ENCODE measurements around the gene KCNK10. TPM values are rescaled to one million over a fixed set of nuclear protein-coding genes. Genes with fewer than 3 reads are reported as not detected.

The KCNK10 gene
- total RNA-seq, 3 donors from 2014 or later, result not detected

GRCh38 chr14:88326352-88327103 lies 3.5 kb upstream of the KCNK10 start:
- H3K27me3 Mint-ChIP-seq (ENCODE audit: low read depth), result peaks cover 50% of the 10 kb centered on the region
- DNase-seq (no peak), ATAC-seq (no peak)
- H3K36me3 Mint-ChIP-seq (ENCODE audit: insufficient read depth), result no peaks in the 10 kb centered on the region
- peaks cover 3% of the 10 kb centered on the region for H3K4me1 Mint-ChIP-seq (ENCODE audit: low read depth)
- no peaks in the 10 kb centered on the region for H3K9me3 Mint-ChIP-seq
- H3K4me3 Mint-ChIP-seq, result no peak overlapping the region

- H3K4me1 Mint-ChIP-seq (ENCODE audit: low read depth), result peaks cover 3% of the 10 kb centered on the region
- ATAC-seq, result no peak
- H3K9me3 Mint-ChIP-seq, result no peaks in the 10 kb centered on the region
- DNase-seq, result no peak
- peaks cover 45% of the 10 kb centered on the region for H3K27me3 Mint-ChIP-seq (ENCODE audit: low read depth)
- H3K4me3 Mint-ChIP-seq, result no peak overlapping the region
- no peaks in the 10 kb centered on the region for H3K36me3 Mint-ChIP-seq (ENCODE audit: insufficient read depth)
These were observed 2.8 kb upstream of the KCNK10 start for GRCh38 chr14:88325883-88326282.

GRCh38 chr14:88324930-88325329 lies 1.9 kb upstream of the KCNK10 start:
- H3K4me3 Mint-ChIP-seq, result no peak overlapping the region
- peaks cover 43% of the 10 kb centered on the region for H3K27me3 Mint-ChIP-seq (ENCODE audit: low read depth)
- DNase-seq (no peak), ATAC-seq (no peak)
- no peaks in the 10 kb centered on the region for H3K36me3 Mint-ChIP-seq (ENCODE audit: insufficient read depth)
- H3K9me3 Mint-ChIP-seq, result no peaks in the 10 kb centered on the region
- H3K4me1 Mint-ChIP-seq (ENCODE audit: low read depth), result peaks cover 3% of the 10 kb centered on the region

GRCh38 chr14:88324491-88324890 lies 1.4 kb upstream of the KCNK10 start:
- Mint-ChIP-seq H3K36me3 (ENCODE audit: insufficient read depth) (no peaks in the 10 kb centered on the region), H3K4me3 (no peak overlapping the region), H3K9me3 (no peaks in the 10 kb centered on the region), H3K27me3 (ENCODE audit: low read depth) (peaks cover 43% of the 10 kb centered on the region), H3K4me1 (ENCODE audit: low read depth) (peaks cover 3% of the 10 kb centered on the region)
- no peak for DNase-seq
- no peak for ATAC-seq

GRCh38 chr14:88323523-88324199 lies 592 bp upstream of the KCNK10 start:
- no peak overlapping the region for H3K4me3 Mint-ChIP-seq
- H3K9me3 Mint-ChIP-seq, result no peaks in the 10 kb centered on the region
- H3K27me3 Mint-ChIP-seq (ENCODE audit: low read depth), result peaks cover 43% of the 10 kb centered on the region

GRCh38 chr14:88322504-88323085 lies 474 bp downstream of the KCNK10 start:
- DNase-seq, result no peak
- ATAC-seq, result no peak
- peaks cover 42% of the 10 kb centered on the region for H3K27me3 Mint-ChIP-seq (ENCODE audit: low read depth)
- no peaks in the 10 kb centered on the region for H3K9me3 Mint-ChIP-seq
- H3K4me3 Mint-ChIP-seq, result peak overlapping the region; percentile 41
- peaks cover 3% of the 10 kb centered on the region for H3K4me1 Mint-ChIP-seq (ENCODE audit: low read depth)
- no peaks in the 10 kb centered on the region for H3K36me3 Mint-ChIP-seq (ENCODE audit: insufficient read depth)

More at GRCh38 chr14:88323523-88324199, 592 bp upstream of the KCNK10 start:
- ATAC-seq, result peak; percentile 25 to 59
- no peaks in the 10 kb centered on the region for H3K36me3 Mint-ChIP-seq (ENCODE audit: insufficient read depth)
- peaks cover 3% of the 10 kb centered on the region for H3K4me1 Mint-ChIP-seq (ENCODE audit: low read depth)
- no peak for DNase-seq

GRCh38 chr14:88321692-88322503 lies 1.2 kb downstream of the KCNK10 start:
- Mint-ChIP-seq H3K4me3 (no peak overlapping the region), H3K27me3 (ENCODE audit: low read depth) (peaks cover 36% of the 10 kb centered on the region), H3K4me1 (ENCODE audit: low read depth) (peaks cover 3% of the 10 kb centered on the region), H3K9me3 (no peaks in the 10 kb centered on the region), H3K36me3 (ENCODE audit: insufficient read depth) (no peaks in the 10 kb centered on the region)
- no peak for DNase-seq
- ATAC-seq, result no peak

- no peaks in the 10 kb centered on the region for H3K36me3 Mint-ChIP-seq (ENCODE audit: insufficient read depth)
- peaks cover 12% of the 10 kb centered on the region for H3K27me3 Mint-ChIP-seq (ENCODE audit: low read depth)
- no peak for DNase-seq
- H3K4me1 Mint-ChIP-seq (ENCODE audit: low read depth), result no peaks in the 10 kb centered on the region
- no peaks in the 10 kb centered on the region for H3K9me3 Mint-ChIP-seq
- ATAC-seq, result no peak
- H3K4me3 Mint-ChIP-seq, result no peak overlapping the region
These were observed 4.7 kb downstream of the KCNK10 start for GRCh38 chr14:88318406-88318805.

GRCh38 chr14:88316521-88316920 lies 6.5 kb downstream of the KCNK10 start:
- Mint-ChIP-seq H3K4me1 (ENCODE audit: low read depth) (no peaks in the 10 kb centered on the region), H3K36me3 (ENCODE audit: insufficient read depth) (no peaks in the 10 kb centered on the region), H3K27me3 (ENCODE audit: low read depth) (peaks cover 12% of the 10 kb centered on the region), H3K9me3 (no peaks in the 10 kb centered on the region), H3K4me3 (no peak overlapping the region)
- ATAC-seq, result no peak
- no peak for DNase-seq

GRCh38 chr14:88312257-88312656 lies 10.8 kb downstream of the KCNK10 start:
- no peaks in the 10 kb centered on the region for H3K36me3 Mint-ChIP-seq (ENCODE audit: insufficient read depth)
- DNase-seq, result no peak
- H3K9me3 Mint-ChIP-seq, result no peaks in the 10 kb centered on the region
- ATAC-seq, result no peak
- no peaks in the 10 kb centered on the region for H3K4me1 Mint-ChIP-seq (ENCODE audit: low read depth)
- H3K27me3 Mint-ChIP-seq (ENCODE audit: low read depth), result peaks cover 7% of the 10 kb centered on the region
- H3K4me3 Mint-ChIP-seq, result no peak overlapping the region

- DNase-seq (no peak), ATAC-seq (no peak)
- Mint-ChIP-seq H3K36me3 (ENCODE audit: insufficient read depth) (no peaks in the 10 kb centered on the region), H3K4me3 (no peak overlapping the region), H3K4me1 (ENCODE audit: low read depth) (no peaks in the 10 kb centered on the region), H3K27me3 (ENCODE audit: low read depth) (peaks cover 7% of the 10 kb centered on the region), H3K9me3 (no peaks in the 10 kb centered on the region)
These were observed 11.3 kb downstream of the KCNK10 start for GRCh38 chr14:88311780-88312179.

- H3K27me3 Mint-ChIP-seq (ENCODE audit: low read depth), result no peaks in the 10 kb centered on the region
- H3K4me3 Mint-ChIP-seq, result no peak overlapping the region
- H3K36me3 Mint-ChIP-seq (ENCODE audit: insufficient read depth), result no peaks in the 10 kb centered on the region
- DNase-seq (no peak), ATAC-seq (no peak)
- no peaks in the 10 kb centered on the region for H3K4me1 Mint-ChIP-seq (ENCODE audit: low read depth)
- H3K9me3 Mint-ChIP-seq, result no peaks in the 10 kb centered on the region
These were observed 12.6 kb downstream of the KCNK10 start for GRCh38 chr14:88310449-88310848.

GRCh38 chr14:88310021-88310420 lies 13.0 kb downstream of the KCNK10 start:
- Mint-ChIP-seq H3K4me3 (no peak overlapping the region), H3K4me1 (ENCODE audit: low read depth) (no peaks in the 10 kb centered on the region), H3K9me3 (no peaks in the 10 kb centered on the region), H3K36me3 (ENCODE audit: insufficient read depth) (no peaks in the 10 kb centered on the region), H3K27me3 (ENCODE audit: low read depth) (no peaks in the 10 kb centered on the region)
- ATAC-seq (no peak), DNase-seq (no peak)

Measured in activated T-cell treated with anti-CD3 and anti-CD28 coated beads, Interleukin-2, amount 50 U/mL, for 4 hours (primary cell).